Rectal smooth muscle tissue (tissue), 1 donor: ENCODE data around the gene ANAPC10.

ENCODE experiments used
- H3K27ac ChIP-seq: one replicate; pipeline ENCODE4 v1.7.0; 2013; ENCODE audit warnings: low read depth, low read length, inconsistent platforms
- H3K27me3 ChIP-seq: one replicate; pipeline ENCODE4 v1.7.0; 2013; ENCODE audit warnings: low read length; ENCODE audit not compliant: control insufficient read depth, insufficient read depth
- H3K36me3 ChIP-seq: one replicate; pipeline ENCODE4 v1.7.0; 2013; ENCODE audit warnings: low read length; ENCODE audit not compliant: control insufficient read depth, insufficient read depth
- H3K4me1 ChIP-seq: one replicate; pipeline ENCODE4 v1.7.0; 2013; ENCODE audit warnings: low read length; ENCODE audit not compliant: control insufficient read depth, insufficient read depth
- H3K4me3 ChIP-seq: one replicate; pipeline ENCODE4 v1.7.0; 2013; ENCODE audit warnings: low read length
- H3K9ac ChIP-seq: one replicate; pipeline ENCODE4 v1.7.0; 2013; ENCODE audit warnings: low read length

The ANAPC10 gene

DNA sequence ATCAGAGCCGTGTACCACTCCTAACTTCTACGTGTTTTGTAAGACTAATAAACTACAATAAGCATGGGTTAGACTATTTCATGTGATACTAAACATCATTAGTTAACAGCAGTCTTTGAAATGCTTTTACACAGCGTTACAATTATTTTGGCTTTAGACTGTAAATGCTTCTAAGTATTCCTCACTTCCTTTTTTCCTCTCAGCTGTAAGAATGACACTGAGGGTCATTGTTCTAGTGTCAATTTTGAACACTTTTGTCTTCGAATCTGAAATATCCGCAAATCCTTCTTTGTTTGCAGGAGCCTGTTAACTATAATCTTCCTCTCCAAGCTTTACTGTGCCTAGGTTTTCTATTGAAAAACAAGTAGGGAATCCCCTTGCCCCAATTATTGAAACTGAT, 1.7 kb upstream of the ANAPC10 start:
- Histone ChIP-seq H3K4me1 (peaks cover 13% of the 10 kb centered on the region), H3K36me3 (peaks cover 4% of the 10 kb centered on the region), H3K27ac (no peak overlapping the region), H3K4me3 (peak overlapping the region; percentile 67), H3K9ac (no peak overlapping the region), H3K27me3 (no peaks in the 10 kb centered on the region)

- H3K27ac ChIP-seq = peak overlapping the region; percentile 81
- no peaks in the 10 kb centered on the region for H3K27me3 ChIP-seq
- H3K9ac ChIP-seq = peak overlapping the region; percentile 76
- peak overlapping the region; percentile 67 for H3K4me3 ChIP-seq
- peaks cover 13% of the 10 kb centered on the region for H3K4me1 ChIP-seq
- H3K36me3 ChIP-seq = peaks cover 4% of the 10 kb centered on the region
These were observed 660 bp upstream of the ANAPC10 start for GRCh38 chr4:145098675-145099037.

DNA sequence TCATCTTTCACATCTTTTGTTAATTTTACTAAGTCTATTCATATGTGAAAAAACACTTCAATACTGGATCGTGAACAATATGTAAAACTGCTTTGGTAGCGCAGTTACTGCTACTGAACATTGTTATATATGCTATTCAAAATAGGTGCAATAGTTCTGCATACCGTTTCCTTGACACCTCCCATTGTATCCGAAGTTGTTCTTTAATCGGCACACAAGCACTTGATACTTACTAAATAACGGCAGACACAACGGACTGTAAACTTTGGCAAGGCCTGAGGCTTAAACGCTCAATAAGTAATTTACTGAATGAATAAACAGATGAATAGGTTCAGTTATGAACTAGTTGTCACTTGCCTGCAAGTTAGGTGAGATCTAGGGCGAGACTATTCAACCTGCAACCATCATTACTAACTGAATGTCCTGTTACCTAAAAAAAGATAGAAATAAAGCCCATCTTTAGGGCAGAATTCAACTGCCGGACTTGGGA, 620 bp downstream of the ANAPC10 start:
- Histone ChIP-seq H3K27me3 (no peaks in the 10 kb centered on the region), H3K27ac (peak overlapping the region; percentile 81), H3K36me3 (peaks cover 11% of the 10 kb centered on the region), H3K9ac (peak overlapping the region; percentile 53), H3K4me1 (peaks cover 13% of the 10 kb centered on the region), H3K4me3 (peak overlapping the region; percentile 67)

- H3K27ac ChIP-seq = no peak overlapping the region
- no peak overlapping the region for H3K4me3 ChIP-seq
- no peak overlapping the region for H3K9ac ChIP-seq
- peaks cover 14% of the 10 kb centered on the region for H3K36me3 ChIP-seq
- no peaks in the 10 kb centered on the region for H3K27me3 ChIP-seq
- H3K4me1 ChIP-seq = peaks cover 6% of the 10 kb centered on the region
These were observed 4.4 kb downstream of the ANAPC10 start for GRCh38 chr4:145093638-145094037.

- Histone ChIP-seq H3K4me1 (no peaks in the 10 kb centered on the region), H3K9ac (no peak overlapping the region), H3K36me3 (peaks cover 13% of the 10 kb centered on the region), H3K27ac (no peak overlapping the region), H3K27me3 (no peaks in the 10 kb centered on the region), H3K4me3 (no peak overlapping the region)
These were observed 7.6 kb downstream of the ANAPC10 start for GRCh38 chr4:145090380-145090779.

- H3K36me3 ChIP-seq = no peaks in the 10 kb centered on the region
- no peak overlapping the region for H3K9ac ChIP-seq
- H3K27me3 ChIP-seq = no peaks in the 10 kb centered on the region
- H3K4me1 ChIP-seq = no peaks in the 10 kb centered on the region
- H3K27ac ChIP-seq = no peak overlapping the region
- H3K4me3 ChIP-seq = no peak overlapping the region
These were observed 13.9 kb downstream of the ANAPC10 start for GRCh38 chr4:145083891-145084605.

DNA sequence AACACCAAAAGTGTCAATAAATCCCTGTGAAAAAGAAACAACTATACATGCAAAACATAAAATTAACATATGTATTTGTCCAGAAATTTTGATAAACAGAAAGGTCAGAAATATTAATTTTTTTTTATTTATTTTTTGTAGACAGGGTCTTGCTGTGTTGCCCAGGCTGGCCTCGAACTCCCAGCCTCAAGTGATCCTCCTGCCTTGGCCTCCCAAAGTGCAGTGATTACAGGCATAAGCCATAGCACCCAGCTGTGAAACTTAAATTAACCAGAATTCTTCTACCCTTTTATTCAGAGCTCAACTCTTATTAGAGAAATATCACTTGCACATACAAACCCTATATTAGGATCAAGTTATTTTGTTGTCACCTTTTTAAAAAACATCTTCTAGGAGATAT, 16.2 kb downstream of the ANAPC10 start:
- no peak overlapping the region for H3K9ac ChIP-seq
- no peaks in the 10 kb centered on the region for H3K27me3 ChIP-seq
- H3K27ac ChIP-seq = no peak overlapping the region
- H3K4me3 ChIP-seq = no peak overlapping the region
- H3K36me3 ChIP-seq = no peaks in the 10 kb centered on the region
- H3K4me1 ChIP-seq = no peaks in the 10 kb centered on the region

DNA sequence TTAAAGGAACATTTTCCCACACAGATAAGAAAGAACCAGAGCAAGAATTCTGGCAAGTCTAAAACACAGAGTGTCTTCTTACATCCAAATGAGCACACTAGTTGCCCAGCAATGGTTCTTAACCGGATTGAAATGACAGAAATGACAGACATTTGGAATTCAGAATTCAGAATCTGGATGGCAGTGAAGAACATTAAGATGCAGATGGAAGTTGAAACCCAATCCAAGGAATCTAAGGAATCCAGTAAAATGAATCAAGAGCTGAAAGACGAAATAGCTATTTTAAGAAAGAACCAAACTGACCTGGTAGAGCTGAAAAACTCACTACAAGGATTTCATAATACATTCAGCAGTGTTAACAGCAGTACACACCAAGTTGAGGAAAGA, 21.5 kb downstream of the ANAPC10 start:
- Histone ChIP-seq H3K36me3 (no peaks in the 10 kb centered on the region), H3K27me3 (no peaks in the 10 kb centered on the region), H3K27ac (no peak overlapping the region), H3K9ac (no peak overlapping the region), H3K4me3 (no peak overlapping the region), H3K4me1 (no peaks in the 10 kb centered on the region)

- Histone ChIP-seq H3K4me1 (no peaks in the 10 kb centered on the region), H3K9ac (no peak overlapping the region), H3K4me3 (no peak overlapping the region), H3K36me3 (no peaks in the 10 kb centered on the region), H3K27me3 (no peaks in the 10 kb centered on the region), H3K27ac (no peak overlapping the region)
These were observed 22.1 kb downstream of the ANAPC10 start for GRCh38 chr4:145075742-145076468.

DNA sequence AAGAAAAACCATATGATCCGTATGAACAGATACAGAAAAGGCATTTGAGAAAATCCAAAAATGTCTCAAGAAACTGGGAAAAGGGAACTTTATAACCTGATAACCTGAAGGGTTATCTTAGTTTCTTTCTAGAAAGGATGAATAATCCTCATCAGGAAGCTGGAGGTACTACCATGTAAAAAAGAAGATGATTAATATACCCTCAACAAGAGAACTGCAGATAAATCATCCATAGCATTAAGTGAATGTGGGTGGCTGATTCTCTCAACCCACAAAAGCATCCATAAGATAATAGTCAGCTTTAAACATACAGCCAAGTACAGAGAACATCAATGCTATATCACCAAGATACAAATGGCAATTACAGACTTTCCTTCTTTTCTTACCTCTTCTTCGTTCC, 26.4 kb downstream of the ANAPC10 start:
- H3K4me1 ChIP-seq = no peaks in the 10 kb centered on the region
- H3K27me3 ChIP-seq = no peaks in the 10 kb centered on the region
- no peaks in the 10 kb centered on the region for H3K36me3 ChIP-seq
- no peak overlapping the region for H3K4me3 ChIP-seq
- no peak overlapping the region for H3K27ac ChIP-seq
- no peak overlapping the region for H3K9ac ChIP-seq

DNA sequence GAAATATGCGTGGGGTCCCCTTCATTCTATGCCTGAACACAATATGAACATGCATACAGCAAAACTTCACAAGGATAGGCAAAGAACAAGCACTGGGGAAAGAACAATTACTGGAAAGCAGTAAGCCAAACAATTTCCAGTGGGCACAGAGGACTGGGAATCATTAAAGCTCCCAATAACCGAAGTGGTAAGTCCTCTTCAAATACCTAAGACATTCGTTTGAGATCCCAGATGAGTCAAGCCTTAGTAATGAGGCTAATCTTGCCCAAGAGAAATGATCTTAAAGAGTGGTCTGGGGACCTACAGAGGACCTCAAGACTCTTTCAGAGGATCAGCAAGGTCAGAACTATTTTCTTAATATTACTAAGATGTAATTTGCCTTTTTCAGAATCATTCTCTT, 28.6 kb downstream of the ANAPC10 start:
- Histone ChIP-seq H3K27me3 (no peaks in the 10 kb centered on the region), H3K36me3 (no peaks in the 10 kb centered on the region)

GRCh38 chr4:145066063-145066501, 31.9 kb downstream of the ANAPC10 start:
- Histone ChIP-seq H3K36me3 (no peaks in the 10 kb centered on the region), H3K9ac (no peak overlapping the region), H3K4me1 (no peaks in the 10 kb centered on the region), H3K4me3 (no peak overlapping the region), H3K27me3 (no peaks in the 10 kb centered on the region), H3K27ac (no peak overlapping the region)

More for the DNA sequence above, 28.6 kb downstream of the ANAPC10 start:
- Histone ChIP-seq H3K4me3 (no peak overlapping the region), H3K4me1 (no peaks in the 10 kb centered on the region), H3K9ac (no peak overlapping the region), H3K27ac (no peak overlapping the region)
